ENCODE results near the gene GIMAP8. TPM values are rescaled to one million over a fixed set of nuclear protein-coding genes. Genes with fewer than 3 reads are reported as not detected.

GIMAP8 gene
- total RNA-seq, 1 experiment from 2014 or later: 0.07 TPM

- H3K36me3 Mint-ChIP-seq (ENCODE audit: insufficient read depth, unreplicated experiment): no peaks in the 10 kb centered on the region
- Histone ChIP-seq H3K27me3 (replicated peaks; ENCODE audit: control insufficient read depth, insufficient read depth, low read length) (no peaks in the 10 kb centered on the region), H3K4me1 (no peaks in the 10 kb centered on the region), H3K36me3 (ENCODE audit: control insufficient read depth, insufficient read depth, low read length) (no peaks in the 10 kb centered on the region), H3K9me3 (no peaks in the 10 kb centered on the region), H3K4me3 (ENCODE audit: low read depth, low read length) (no peak overlapping the region)
- no peak overlapping the region for H3K4me3 Mint-ChIP-seq (ENCODE audit: unreplicated experiment)
- no peak for TF ChIP-seq CTCF (IDR thresholded peaks at IDR 0.05; ENCODE audit: insufficient read depth in 1 of 2, low read depth in 1 of 2, low read length in 1 of 2, severe bottlenecking in 1 of 2, unreplicated experiment in 1 of 2)
- no TSS peak for BruUV-seq (replicated peaks)
- POLR2A ChIA-PET: no interaction called here
- DNase-seq: no peak
- CTCF ChIA-PET: no interaction called here
- H3K4me1 Mint-ChIP-seq (ENCODE audit: low read depth, unreplicated experiment): no peaks in the 10 kb centered on the region
- intact Hi-C loops (cut with micrococcal nuclease; ENCODE audit: unreplicated experiment): no loop called here
- H3K9me3 Mint-ChIP-seq (ENCODE audit: unreplicated experiment): no peaks in the 10 kb centered on the region
- peaks cover 13% of the 10 kb centered on the region for H3K27me3 Mint-ChIP-seq (ENCODE audit: insufficient read depth, unreplicated experiment)
- H3K27ac Mint-ChIP-seq (ENCODE audit: unreplicated experiment): no peak overlapping the region
Observed at GRCh38 chr7:150503581-150503980, 53.2 kb downstream of the GIMAP8 start.

DNA sequence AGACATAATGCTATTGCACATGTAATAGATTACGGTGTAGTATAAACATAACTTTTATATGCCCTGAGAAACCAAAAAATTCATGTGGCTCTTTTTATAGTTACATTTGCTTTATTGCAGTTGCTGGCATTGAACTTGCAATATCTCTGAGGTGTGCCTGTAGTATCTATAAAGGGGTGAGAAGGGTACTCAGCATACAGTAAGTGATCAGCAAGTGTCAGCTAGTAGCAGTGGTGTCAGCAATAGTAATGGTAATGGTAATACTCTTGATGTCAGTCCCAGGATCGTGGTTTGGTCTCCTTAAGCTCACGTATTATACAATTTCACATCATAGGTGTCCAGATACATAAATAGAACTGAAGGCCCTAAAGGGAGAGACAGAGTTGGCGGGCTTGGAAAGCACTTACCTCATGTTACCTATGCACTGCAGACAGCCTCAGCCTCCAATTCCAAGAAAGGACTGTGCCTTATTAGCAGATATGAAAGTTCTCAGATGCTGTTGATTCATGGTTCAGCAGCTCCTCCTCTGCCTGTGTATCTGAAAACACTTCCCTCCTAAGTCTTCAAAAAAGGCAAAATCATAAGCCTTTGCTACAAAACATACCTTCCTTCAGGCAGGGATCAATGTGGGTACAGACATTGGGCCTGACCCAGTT, 57.6 kb downstream of the GIMAP8 start:
- H3K4me1 Mint-ChIP-seq (ENCODE audit: low read depth, unreplicated experiment): no peaks in the 10 kb centered on the region
- peaks cover 13% of the 10 kb centered on the region for H3K27me3 Mint-ChIP-seq (ENCODE audit: insufficient read depth, unreplicated experiment)
- intact Hi-C loops (cut with micrococcal nuclease; ENCODE audit: unreplicated experiment): no loop called here
- no peak overlapping the region for H3K27ac Mint-ChIP-seq (ENCODE audit: unreplicated experiment)
- no peaks in the 10 kb centered on the region for H3K9me3 ChIP-seq
- no peaks in the 10 kb centered on the region for H3K27me3 ChIP-seq (replicated peaks; ENCODE audit: control insufficient read depth, insufficient read depth, low read length)
- no peak overlapping the region for H3K4me3 Mint-ChIP-seq (ENCODE audit: unreplicated experiment)
- DNase-seq: no peak
- H3K36me3 ChIP-seq (ENCODE audit: control insufficient read depth, insufficient read depth, low read length): no peaks in the 10 kb centered on the region
- TF ChIP-seq CTCF (IDR thresholded peaks at IDR 0.05; ENCODE audit: insufficient read depth in 1 of 2, low read depth in 1 of 2, low read length in 1 of 2, severe bottlenecking in 1 of 2, unreplicated experiment in 1 of 2): no peak
- H3K4me3 ChIP-seq (ENCODE audit: low read depth, low read length): no peak overlapping the region
- BruUV-seq (replicated peaks): no TSS peak
- CTCF ChIA-PET: no interaction called here
- POLR2A ChIA-PET: no interaction called here
- H3K4me1 ChIP-seq: no peaks in the 10 kb centered on the region
- H3K9me3 Mint-ChIP-seq (ENCODE audit: unreplicated experiment): no peaks in the 10 kb centered on the region
- no peaks in the 10 kb centered on the region for H3K36me3 Mint-ChIP-seq (ENCODE audit: insufficient read depth, unreplicated experiment)

DNA sequence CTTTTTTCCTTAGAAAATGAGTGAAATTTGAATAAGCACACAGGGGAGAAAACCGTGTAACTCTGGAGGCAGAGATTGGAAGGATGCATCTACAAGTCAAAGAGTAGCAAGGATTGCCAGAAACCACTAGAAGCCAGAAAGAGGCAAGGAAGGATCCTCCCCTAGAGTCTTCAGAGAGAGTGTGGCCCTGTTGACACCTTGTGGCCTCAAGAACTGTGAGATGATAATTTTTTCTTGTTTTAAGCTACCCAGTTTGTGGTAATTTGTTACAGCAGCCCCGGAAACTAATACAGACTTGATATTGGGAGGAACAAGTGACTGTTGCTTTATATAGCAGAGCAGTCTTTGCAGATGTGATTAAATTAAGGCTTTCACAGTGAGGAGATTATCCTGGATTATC, 60.6 kb downstream of the GIMAP8 start:
- Mint-ChIP-seq H3K27me3 (ENCODE audit: insufficient read depth, unreplicated experiment) (peaks cover 9% of the 10 kb centered on the region), H3K27ac (ENCODE audit: unreplicated experiment) (no peak overlapping the region), H3K36me3 (ENCODE audit: insufficient read depth, unreplicated experiment) (no peaks in the 10 kb centered on the region), H3K9me3 (ENCODE audit: unreplicated experiment) (no peaks in the 10 kb centered on the region), H3K4me3 (ENCODE audit: unreplicated experiment) (no peak overlapping the region), H3K4me1 (ENCODE audit: low read depth, unreplicated experiment) (no peaks in the 10 kb centered on the region)
- H3K9me3 ChIP-seq: no peaks in the 10 kb centered on the region
- intact Hi-C loops (cut with micrococcal nuclease; ENCODE audit: unreplicated experiment): no loop called here
- ChIA-PET POLR2A (no interaction called here), CTCF (no interaction called here)
- no peaks in the 10 kb centered on the region for H3K4me1 ChIP-seq
- TF ChIP-seq CTCF (IDR thresholded peaks at IDR 0.05; ENCODE audit: insufficient read depth in 1 of 2, low read depth in 1 of 2, low read length in 1 of 2, severe bottlenecking in 1 of 2, unreplicated experiment in 1 of 2): no peak
- DNase-seq: no peak
- no peak overlapping the region for H3K4me3 ChIP-seq (ENCODE audit: low read depth, low read length)
- H3K27me3 ChIP-seq (replicated peaks; ENCODE audit: control insufficient read depth, insufficient read depth, low read length): no peaks in the 10 kb centered on the region
- no TSS peak for BruUV-seq (replicated peaks)
- no peaks in the 10 kb centered on the region for H3K36me3 ChIP-seq (ENCODE audit: control insufficient read depth, insufficient read depth, low read length)

Data from Caco-2 (cell line).